Measurements from ENCODE around the gene DMTF1.
"Not testable (repeated sequence)": the region's sequence is repeated elsewhere in the genome, so short reads cannot be mapped to it uniquely, and the experiment has no call there.

Gene DMTF1

GRCh38 chr7:87199700-87200450 is 47.6 kb downstream of the DMTF1 start:
- no peak for DNase-seq

GRCh38 chr7:87202208-87202607 is 50.0 kb downstream of the DMTF1 start:
- no peak for DNase-seq

- DNase-seq = no peak
Measured at GRCh38 chr7:87202705-87203104, 50.5 kb downstream of the DMTF1 start.

- not testable (repeated sequence) for DNase-seq
Measured at GRCh38 chr7:87203929-87204328, 51.7 kb downstream of the DMTF1 start.

- DNase-seq = no peak
Measured at GRCh38 chr7:87204933-87205332, 52.7 kb downstream of the DMTF1 start.

GRCh38 chr7:87205701-87206100 is 53.4 kb downstream of the DMTF1 start:
- not testable (repeated sequence) for DNase-seq

GRCh38 chr7:87206361-87206760 is 54.1 kb downstream of the DMTF1 start:
- DNase-seq = no peak

- no peak for DNase-seq
Measured at GRCh38 chr7:87209295-87209924, 57.2 kb downstream of the DMTF1 start.

- no peak for DNase-seq
Measured at GRCh38 chr7:87210506-87210905, 58.3 kb downstream of the DMTF1 start.

GRCh38 chr7:87212498-87212897 is 60.2 kb downstream of the DMTF1 start:
- no peak for DNase-seq

- no peak for DNase-seq
Measured at GRCh38 chr7:87213252-87213651, 61.0 kb downstream of the DMTF1 start.

GRCh38 chr7:87213811-87214210 is 61.6 kb downstream of the DMTF1 start:
- no peak for DNase-seq

- no peak for DNase-seq
Measured at GRCh38 chr7:87215046-87215445, 62.8 kb downstream of the DMTF1 start.

GRCh38 chr7:87216701-87217508 is 64.7 kb downstream of the DMTF1 start:
- DNase-seq = no peak

GRCh38 chr7:87217983-87218653 is 65.9 kb downstream of the DMTF1 start:
- DNase-seq = no peak

GRCh38 chr7:87218796-87219544 is 66.7 kb downstream of the DMTF1 start:
- DNase-seq = peak; percentile 46

- peak; percentile 80 for DNase-seq
Measured at GRCh38 chr7:87219545-87220025, 67.3 kb downstream of the DMTF1 start, which contains the start of gene TMEM243. TSS of gene TMEM243 (minus strand) at chr7:87219732. CDS start at chr7:87219503, 229 bp downstream.

GRCh38 chr7:87220026-87220733 is 67.9 kb downstream of the DMTF1 start:
- peak; percentile 78 for DNase-seq

- DNase-seq = no peak
Measured at GRCh38 chr7:87220734-87221215, 68.5 kb downstream of the DMTF1 start.

GRCh38 chr7:87223666-87224065 is 71.4 kb downstream of the DMTF1 start:
- DNase-seq = no peak

- no peak for DNase-seq
Measured at GRCh38 chr7:87225696-87226095, 73.4 kb downstream of the DMTF1 start.

All from activated CD4-positive, CD25-positive, alpha-beta regulatory T cell treated with anti-CD3 and anti-CD28 coated beads, Interleukin-2, amount 50 U/mL, for 72 hours (primary cell).